Panc1 (cell line): ENCODE results near the gene RGP1. TPM values are rescaled to one million over a fixed set of nuclear protein-coding genes. Genes with fewer than 3 reads are reported as not detected.

Experiments
- ATAC-seq: fragments of 200-7000 bp; cut with Tn5 transposase; 2 replicates; pipeline ENCODE4 v1.9.1; 2020; ENCODE audit warnings: mild to moderate bottlenecking, moderate library complexity
- BruUV-seq: library from RNA; stranded (reverse); fragments of 400-500 nt; replicated peaks from 2 replicates; lab custom pipeline; 2021; lab: Mats Ljungman, UMichigan
- CTCF ChIA-PET: fragments of 300-600 bp; sonication (Branson Sonifier 250); formaldehyde crosslinking; loops from one replicate; lab custom pipeline; 2022; ENCODE audit warnings: antibody characterized with exemption; lab: Charles Lee
- POLR2A ChIA-PET: fragments of 300-600 bp; sonication (Branson Sonifier 250); formaldehyde crosslinking; loops from one replicate; lab custom pipeline; 2022; ENCODE audit warnings: antibody characterized with exemption; lab: Charles Lee
- DNase-seq: peaks from one replicate; pipeline ENCODE4 v3.0.0-alpha.2; 2010; ENCODE audit warnings: low read depth, low spot score
- H3K27ac ChIP-seq: 2 replicates; pipeline ENCODE4 v1.5.1; 2011; ENCODE audit warnings: mild to moderate bottlenecking, low read length, inconsistent platforms
- H3K27me3 ChIP-seq: fragments of 200-500 bp; sonication (Bioruptor generic); 2 replicates; pipeline ENCODE4 v1.6.0; 2014; ENCODE audit warnings: low read length, inconsistent platforms; ENCODE audit not compliant: control insufficient read depth, insufficient read depth
- H3K36me3 ChIP-seq: fragments of 200-500 bp; sonication (Bioruptor generic); 2 replicates; pipeline ENCODE4 v1.5.1; 2014; ENCODE audit warnings: inconsistent platforms, mild to moderate bottlenecking, low read length, moderate library complexity; ENCODE audit not compliant: control insufficient read depth, insufficient read depth
- H3K4me1 ChIP-seq: 2 replicates; pipeline ENCODE4 v1.5.1; 2011; ENCODE audit warnings: inconsistent platforms, mild to moderate bottlenecking, low read length, moderate library complexity; ENCODE audit not compliant: control insufficient read depth, insufficient read depth
- H3K4me3 ChIP-seq, 2 experiments: 2 replicates each; pipeline ENCODE4 v1.5.1; 2011 to 2012; ENCODE audit warnings: low read depth in 2 of 2, low read length in 2 of 2, mild to moderate bottlenecking in 2 of 2, inconsistent platforms in 1 of 2, moderate library complexity in 1 of 2
- H3K9me3 ChIP-seq: fragments of 200-500 bp; sonication (Bioruptor generic); 2 replicates; pipeline ENCODE4 v1.5.1; 2014; ENCODE audit warnings: low read depth, mild to moderate bottlenecking, inconsistent platforms, low read length, moderate library complexity; ENCODE audit not compliant: control insufficient read depth, insufficient read depth
- POLR2AphosphoS5 ChIP-seq: IDR thresholded peaks from 2 replicates; pipeline ENCODE4 v1.6.1; 2012; ENCODE audit warnings: mild to moderate bottlenecking, low read depth, low read length, moderate library complexity
- SIN3A ChIP-seq: IDR thresholded peaks from 2 replicates; pipeline ENCODE4 v1.6.1; 2012; ENCODE audit warnings: low read depth, mild to moderate bottlenecking, low read length, moderate library complexity, borderline replicate concordance; ENCODE audit not compliant: insufficient read depth
- TCF7L2 ChIP-seq: IDR thresholded peaks from 2 replicates; pipeline ENCODE4 v1.6.1; 2011; ENCODE audit warnings: mild to moderate bottlenecking, low read depth, low read length, inconsistent platforms
- in situ Hi-C: cut with HindIII; loops from 2 replicates; pipeline ENCODE4 v1.10.0; 2016; ENCODE audit warnings: low sequenced_read_pairs, low pct_unique_long_range_greater_than_20kb
- intact Hi-C: fragments of 100-400 bp; cut with micrococcal nuclease; formaldehyde crosslinking; loops from one replicate; pipeline ENCODE4 v1.10.0; 2022; ENCODE audit not compliant: unreplicated experiment
- total RNA-seq: library from RNA; stranded (reverse); gene quantifications from one replicate; pipeline ENCODE4 v1.2.1, GENCODE V29; 2021; ENCODE audit not compliant: unreplicated experiment
- TF ChIP-seq, protein P1 (sequence below), 2 experiments: IDR thresholded peaks; 2 replicates each; pipeline ENCODE4 v1.6.1; 2011 to 2012; ENCODE audit warnings: low read depth in 2 of 2, control low read depth in 1 of 2, low read length in 1 of 2, mild to moderate bottlenecking in 1 of 2, moderate library complexity in 1 of 2; ENCODE audit not compliant: insufficient read depth in 1 of 2
- TF ChIP-seq, protein P2 (sequence below): fragments of 450-650 bp; IDR thresholded peaks from 2 replicates; pipeline ENCODE4 v1.5.1; 2017; ENCODE audit warnings: mild to moderate bottlenecking

RGP1 gene
- total RNA-seq, 1 experiment from 2014 or later: 43.3 TPM

DNA sequence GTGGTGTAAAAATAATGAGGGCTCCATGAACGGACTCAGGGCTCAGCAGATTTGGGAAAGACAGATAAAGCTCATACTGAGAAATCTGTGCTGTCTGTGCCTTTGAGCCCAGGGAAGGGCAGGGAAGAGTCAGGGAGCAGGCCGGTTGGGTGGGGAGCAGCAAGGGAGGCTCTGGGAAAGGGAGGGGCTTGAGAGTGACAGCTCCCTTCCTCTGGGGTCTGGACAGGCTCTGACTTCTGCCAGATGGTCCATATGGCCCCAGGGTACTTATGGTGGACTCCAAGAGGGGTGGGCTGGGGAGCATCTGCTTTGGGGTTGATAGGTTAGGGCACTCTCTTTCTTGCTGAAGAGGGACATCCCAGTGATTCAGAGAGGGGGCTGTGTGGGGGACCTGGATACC is 44.4 kb downstream of the RGP1 start:
- POLR2A ChIA-PET: no interaction called here

DNA sequence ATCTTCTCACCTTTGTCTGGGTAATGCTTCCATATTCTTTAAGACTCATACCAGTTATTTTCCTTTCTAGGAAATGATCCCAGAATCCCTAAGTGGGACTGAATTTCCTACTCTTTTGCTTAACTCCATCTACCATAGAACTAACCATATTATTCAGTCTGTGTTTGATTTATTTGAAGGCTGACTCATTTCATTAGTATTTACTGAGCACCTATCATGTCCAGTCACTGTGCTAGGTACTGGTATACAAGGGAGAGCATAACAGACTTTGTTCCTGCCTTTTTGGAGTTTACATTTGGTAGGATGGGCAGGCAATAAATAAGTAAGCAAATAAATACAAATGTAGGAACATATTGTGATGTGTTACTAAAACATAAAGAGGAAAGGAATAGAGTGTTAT is 46.6 kb downstream of the RGP1 start:
- DNase-seq: no peak
- Histone ChIP-seq H3K4me3 (no peak overlapping the region), H3K27ac (no peak overlapping the region), H3K36me3 (no peaks in the 10 kb centered on the region; the same call in 1 of the 2 replicates), H3K27me3 (no peaks in the 10 kb centered on the region), H3K9me3 (no peaks in the 10 kb centered on the region), H3K4me1 (0 out of 2 replicates have a peak, but pooled peaks cover 3% of the 10 kb centered on the region)
- intact Hi-C loops: no loop called here
- CTCF ChIA-PET: no interaction called here
- ATAC-seq: 0 out of 2 replicates have a peak, but pooled peaks have one; percentile 36
- BruUV-seq: no TSS peak
- POLR2A ChIA-PET: interaction anchor here (0.6 kb wide), 1 partner anchor 824 kb away, joined by 7 read pairs; no protein-coding TSS in a partner anchor
- TF ChIP-seq, protein P1, sequence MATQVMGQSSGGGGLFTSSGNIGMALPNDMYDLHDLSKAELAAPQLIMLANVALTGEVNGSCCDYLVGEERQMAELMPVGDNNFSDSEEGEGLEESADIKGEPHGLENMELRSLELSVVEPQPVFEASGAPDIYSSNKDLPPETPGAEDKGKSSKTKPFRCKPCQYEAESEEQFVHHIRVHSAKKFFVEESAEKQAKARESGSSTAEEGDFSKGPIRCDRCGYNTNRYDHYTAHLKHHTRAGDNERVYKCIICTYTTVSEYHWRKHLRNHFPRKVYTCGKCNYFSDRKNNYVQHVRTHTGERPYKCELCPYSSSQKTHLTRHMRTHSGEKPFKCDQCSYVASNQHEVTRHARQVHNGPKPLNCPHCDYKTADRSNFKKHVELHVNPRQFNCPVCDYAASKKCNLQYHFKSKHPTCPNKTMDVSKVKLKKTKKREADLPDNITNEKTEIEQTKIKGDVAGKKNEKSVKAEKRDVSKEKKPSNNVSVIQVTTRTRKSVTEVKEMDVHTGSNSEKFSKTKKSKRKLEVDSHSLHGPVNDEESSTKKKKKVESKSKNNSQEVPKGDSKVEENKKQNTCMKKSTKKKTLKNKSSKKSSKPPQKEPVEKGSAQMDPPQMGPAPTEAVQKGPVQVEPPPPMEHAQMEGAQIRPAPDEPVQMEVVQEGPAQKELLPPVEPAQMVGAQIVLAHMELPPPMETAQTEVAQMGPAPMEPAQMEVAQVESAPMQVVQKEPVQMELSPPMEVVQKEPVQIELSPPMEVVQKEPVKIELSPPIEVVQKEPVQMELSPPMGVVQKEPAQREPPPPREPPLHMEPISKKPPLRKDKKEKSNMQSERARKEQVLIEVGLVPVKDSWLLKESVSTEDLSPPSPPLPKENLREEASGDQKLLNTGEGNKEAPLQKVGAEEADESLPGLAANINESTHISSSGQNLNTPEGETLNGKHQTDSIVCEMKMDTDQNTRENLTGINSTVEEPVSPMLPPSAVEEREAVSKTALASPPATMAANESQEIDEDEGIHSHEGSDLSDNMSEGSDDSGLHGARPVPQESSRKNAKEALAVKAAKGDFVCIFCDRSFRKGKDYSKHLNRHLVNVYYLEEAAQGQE (IDR thresholded peaks at IDR 0.05; ENCODE audit: insufficient read depth in 1 of 2, low read depth in 2 of 2, low read length in 1 of 2): no peak
- no peak for TF ChIP-seq TCF7L2
- TF ChIP-seq POLR2AphosphoS5: no peak
- TF ChIP-seq, protein P2, sequence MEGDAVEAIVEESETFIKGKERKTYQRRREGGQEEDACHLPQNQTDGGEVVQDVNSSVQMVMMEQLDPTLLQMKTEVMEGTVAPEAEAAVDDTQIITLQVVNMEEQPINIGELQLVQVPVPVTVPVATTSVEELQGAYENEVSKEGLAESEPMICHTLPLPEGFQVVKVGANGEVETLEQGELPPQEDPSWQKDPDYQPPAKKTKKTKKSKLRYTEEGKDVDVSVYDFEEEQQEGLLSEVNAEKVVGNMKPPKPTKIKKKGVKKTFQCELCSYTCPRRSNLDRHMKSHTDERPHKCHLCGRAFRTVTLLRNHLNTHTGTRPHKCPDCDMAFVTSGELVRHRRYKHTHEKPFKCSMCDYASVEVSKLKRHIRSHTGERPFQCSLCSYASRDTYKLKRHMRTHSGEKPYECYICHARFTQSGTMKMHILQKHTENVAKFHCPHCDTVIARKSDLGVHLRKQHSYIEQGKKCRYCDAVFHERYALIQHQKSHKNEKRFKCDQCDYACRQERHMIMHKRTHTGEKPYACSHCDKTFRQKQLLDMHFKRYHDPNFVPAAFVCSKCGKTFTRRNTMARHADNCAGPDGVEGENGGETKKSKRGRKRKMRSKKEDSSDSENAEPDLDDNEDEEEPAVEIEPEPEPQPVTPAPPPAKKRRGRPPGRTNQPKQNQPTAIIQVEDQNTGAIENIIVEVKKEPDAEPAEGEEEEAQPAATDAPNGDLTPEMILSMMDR: no peak
- TF ChIP-seq SIN3A: no peak
- in situ Hi-C loops: no loop called here

More for the DNA sequence above, 44.4 kb downstream of the RGP1 start:
- in situ Hi-C loops: no loop called here
- Histone ChIP-seq H3K27me3 (no peaks in the 10 kb centered on the region), H3K27ac (no peak overlapping the region), H3K4me1 (0 out of 2 replicates have a peak, but pooled peaks cover 3% of the 10 kb centered on the region), H3K4me3 (no peak overlapping the region), H3K36me3 (no peaks in the 10 kb centered on the region), H3K9me3 (no peaks in the 10 kb centered on the region)
- intact Hi-C loops: no loop called here
- no TSS peak for BruUV-seq
- no peak for TF ChIP-seq SIN3A
- TF ChIP-seq POLR2AphosphoS5: no peak
- TF ChIP-seq, protein P2: no peak
- TF ChIP-seq, protein P1 (IDR thresholded peaks at IDR 0.05; ENCODE audit: insufficient read depth in 1 of 2, low read depth in 2 of 2, low read length in 1 of 2): no peak
- TF ChIP-seq TCF7L2: no peak
- CTCF ChIA-PET: interaction anchor here (0.8 to 1.0 kb wide), 2 partner anchors 32 to 89 kb away, joined by 3 to 4 read pairs; no protein-coding TSS in a partner anchor
- DNase-seq: no peak
- ATAC-seq: no peak
